Fibroblast of pulmonary artery (primary cell): ENCODE results near the gene MEIS2.
A peak's percentile ranks its signal among the peaks of the same experiment; 100 is the strongest.

Experiments used
- DNase-seq: peaks from one replicate; pipeline ENCODE4 v3.0.0-alpha.2; 2010; ENCODE audit warnings: low read depth
- H3K4me3 ChIP-seq: replicated peaks from 2 replicates; pipeline ENCODE4 v1.5.1; 2011; ENCODE audit warnings: low read depth, mild to moderate bottlenecking, control low read depth, low read length, moderate library complexity
- CTCF ChIP-seq: IDR thresholded peaks from 2 replicates; pipeline ENCODE4 v1.5.1; 2011; ENCODE audit warnings: mild to moderate bottlenecking, control low read depth, low read length, inconsistent platforms; ENCODE audit errors: missing control alignments

MEIS2 gene

GRCh38 chr15:37099319-37100108, 835 bp downstream of the MEIS2 start:
- H3K4me3 ChIP-seq = peak overlapping the region; percentile 86
- TF ChIP-seq CTCF = no peak
- no peak for DNase-seq

- DNase-seq = no peak
- peak overlapping the region; percentile 86 for H3K4me3 ChIP-seq
- no peak for TF ChIP-seq CTCF
Observed at GRCh38 chr15:37098468-37099318, 1.7 kb downstream of the MEIS2 start.

- H3K4me3 ChIP-seq = peak overlapping the region; percentile 86
- no peak for DNase-seq
- no peak for TF ChIP-seq CTCF
Observed at GRCh38 chr15:37097144-37097919, 3.0 kb downstream of the MEIS2 start.

GRCh38 chr15:37096558-37097143, 3.7 kb downstream of the MEIS2 start:
- TF ChIP-seq CTCF = no peak
- DNase-seq = no peak
- H3K4me3 ChIP-seq = peak overlapping the region; percentile 86

GRCh38 chr15:37095770-37096557, 4.4 kb downstream of the MEIS2 start:
- no peak for DNase-seq

More at GRCh38 chr15:37095770-37096557, 4.4 kb downstream of the MEIS2 start:
- H3K4me3 ChIP-seq = peak overlapping the region; percentile 86
- TF ChIP-seq CTCF = no peak
